Lower leg skin (tissue), 4 donors: ENCODE data around the gene TPRA1. TPM values are rescaled to one million over a fixed set of nuclear protein-coding genes. Genes with fewer than 3 reads are reported as not detected.
"Not testable (repeated sequence)": the region's sequence is repeated elsewhere in the genome, so short reads cannot be mapped to it uniquely, and the experiment has no call there.

Experiments
- DNase-seq, 2 donors: peaks; one replicate each; pipeline ENCODE4 v3.0.0-alpha.2; 2019; ENCODE audit warnings: low spot score in 2 of 2
- H3K4me3 ChIP-seq: fragments of 200-600 bp; sonication (generic); 2 replicates; pipeline ENCODE4 v1.5.1; 2017; ENCODE audit warnings: mild to moderate bottlenecking, low read depth; ENCODE audit not compliant: poor library complexity, severe bottlenecking
- POLR2A ChIP-seq, 2 donors: fragments of 450-650 bp; IDR thresholded peaks; one replicate each; pipeline ENCODE4 v1.6.1; 2016 to 2017; ENCODE audit warnings: antibody characterized with exemption in 2 of 2, mild to moderate bottlenecking in 1 of 2, moderate library complexity in 1 of 2
- WGBS, 2 donors: methylation state at CpG; one replicate each; pipeline ENCODE4 v1.1.5; 2018; 5-methylcytosine and 5-hydroxymethylcytosine counted together
- intact Hi-C: fragments of 100-400 bp; cut with DNase I; formaldehyde crosslinking; loops from one replicate; pipeline ENCODE4 v1.15.0; 2023; ENCODE audit warnings: low total_unique reads
- total RNA-seq, 4 donors: library from RNA; depleted of rRNA; stranded (reverse); fragments of >200 nt; gene quantifications; one replicate each; pipeline ENCODE4 v1.1.0, GENCODE V29; 2016
- TF ChIP-seq, protein P1 (sequence below), 3 donors: fragments of 450-650 bp; IDR thresholded peaks; one replicate each; pipeline ENCODE4 v1.5.1; 2016; ENCODE audit warnings: antibody characterized with exemption in 3 of 3, mild to moderate bottlenecking in 3 of 3, moderate library complexity in 2 of 3

TPRA1 gene
- total RNA-seq, 4 donors from 2014 or later: 57.3 to 87.5 (median 82.4) TPM

- intact Hi-C loops: no loop called here
- DNase-seq: no peak
- 80 to 85% methylated on average over 17 of the region's 17 CpGs for WGBS, 2 donors
- no peak for TF ChIP-seq POLR2A (IDR thresholded peaks at IDR 0.05)
- TF ChIP-seq, protein P1, sequence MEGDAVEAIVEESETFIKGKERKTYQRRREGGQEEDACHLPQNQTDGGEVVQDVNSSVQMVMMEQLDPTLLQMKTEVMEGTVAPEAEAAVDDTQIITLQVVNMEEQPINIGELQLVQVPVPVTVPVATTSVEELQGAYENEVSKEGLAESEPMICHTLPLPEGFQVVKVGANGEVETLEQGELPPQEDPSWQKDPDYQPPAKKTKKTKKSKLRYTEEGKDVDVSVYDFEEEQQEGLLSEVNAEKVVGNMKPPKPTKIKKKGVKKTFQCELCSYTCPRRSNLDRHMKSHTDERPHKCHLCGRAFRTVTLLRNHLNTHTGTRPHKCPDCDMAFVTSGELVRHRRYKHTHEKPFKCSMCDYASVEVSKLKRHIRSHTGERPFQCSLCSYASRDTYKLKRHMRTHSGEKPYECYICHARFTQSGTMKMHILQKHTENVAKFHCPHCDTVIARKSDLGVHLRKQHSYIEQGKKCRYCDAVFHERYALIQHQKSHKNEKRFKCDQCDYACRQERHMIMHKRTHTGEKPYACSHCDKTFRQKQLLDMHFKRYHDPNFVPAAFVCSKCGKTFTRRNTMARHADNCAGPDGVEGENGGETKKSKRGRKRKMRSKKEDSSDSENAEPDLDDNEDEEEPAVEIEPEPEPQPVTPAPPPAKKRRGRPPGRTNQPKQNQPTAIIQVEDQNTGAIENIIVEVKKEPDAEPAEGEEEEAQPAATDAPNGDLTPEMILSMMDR (IDR thresholded peaks at IDR 0.05): no peak
- no peak overlapping the region for H3K4me3 ChIP-seq
Measured at GRCh38 chr3:127606981-127607595, 16.6 kb upstream of the TPRA1 start.

- 89 to 92% methylated on average over 15 to 19 of the region's 24 CpGs for WGBS, 2 donors
- TF ChIP-seq, protein P1 (IDR thresholded peaks at IDR 0.05): no peak
- no peak for TF ChIP-seq POLR2A (IDR thresholded peaks at IDR 0.05)
- intact Hi-C loops: no loop called here
- DNase-seq: no peak
- no peak overlapping the region for H3K4me3 ChIP-seq
Measured at GRCh38 chr3:127606086-127606805, 15.7 kb upstream of the TPRA1 start.

DNA sequence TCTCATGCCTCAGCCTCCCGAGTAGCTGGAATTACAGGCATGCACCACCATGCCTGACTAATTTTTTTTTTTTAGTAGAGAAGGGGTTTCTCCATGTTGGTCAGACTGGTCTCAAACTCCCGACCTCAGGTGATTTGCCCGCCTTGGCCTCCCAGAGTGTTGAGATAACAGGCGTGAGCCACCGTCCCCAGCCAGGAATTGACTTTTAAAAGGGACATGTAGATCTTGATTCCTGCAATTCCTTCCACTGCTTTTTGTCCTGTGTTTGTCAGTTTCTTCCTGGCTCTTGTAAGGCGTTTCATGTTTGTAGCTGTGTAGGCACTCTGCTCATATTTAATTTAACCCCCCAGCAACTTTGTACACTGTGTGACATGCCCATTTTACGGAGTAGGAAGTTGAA is 15.0 kb upstream of the TPRA1 start:
- intact Hi-C loops, DNase-seq, H3K4me3 ChIP-seq: not testable (repeated sequence)
- WGBS, 2 donors: 91 to 97% methylated on average over 7 of the region's 7 CpGs

GRCh38 chr3:127604546-127605165 is 14.1 kb upstream of the TPRA1 start:
- TF ChIP-seq, protein P1 (IDR thresholded peaks at IDR 0.05): no peak
- TF ChIP-seq POLR2A (IDR thresholded peaks at IDR 0.05): no peak
- no peak overlapping the region for H3K4me3 ChIP-seq
- intact Hi-C loops: no loop called here
- no peak for DNase-seq
- 91 to 93% methylated on average over 41 of the region's 41 CpGs for WGBS, 2 donors

- intact Hi-C loops: no loop called here
- no peak overlapping the region for H3K4me3 ChIP-seq
- TF ChIP-seq, protein P1 (IDR thresholded peaks at IDR 0.05): no peak
- TF ChIP-seq POLR2A (IDR thresholded peaks at IDR 0.05): no peak
- 92 to 93% methylated on average over 7 of the region's 7 CpGs for WGBS, 2 donors
- no peak for DNase-seq
Measured at GRCh38 chr3:127604035-127604434, 13.5 kb upstream of the TPRA1 start.

- intact Hi-C loops: no loop called here
- TF ChIP-seq, protein P1 (IDR thresholded peaks at IDR 0.05): no peak
- TF ChIP-seq POLR2A (IDR thresholded peaks at IDR 0.05): no peak
- 88 to 89% methylated on average over 6 of the region's 6 CpGs for WGBS, 2 donors
- no peak for DNase-seq
- H3K4me3 ChIP-seq: no peak overlapping the region
Measured at GRCh38 chr3:127600749-127601456, 10.4 kb upstream of the TPRA1 start.
